RPMI8226 (cell line): ENCODE data around the gene ANKRD11.
"Not testable (repeated sequence)": the region's sequence is repeated elsewhere in the genome, so short reads cannot be mapped to it uniquely, and the experiment has no call there.

Source experiments
- DNase-seq: peaks from one replicate; pipeline ENCODE4 v3.0.0-alpha.2; 2015

The ANKRD11 gene

DNA sequence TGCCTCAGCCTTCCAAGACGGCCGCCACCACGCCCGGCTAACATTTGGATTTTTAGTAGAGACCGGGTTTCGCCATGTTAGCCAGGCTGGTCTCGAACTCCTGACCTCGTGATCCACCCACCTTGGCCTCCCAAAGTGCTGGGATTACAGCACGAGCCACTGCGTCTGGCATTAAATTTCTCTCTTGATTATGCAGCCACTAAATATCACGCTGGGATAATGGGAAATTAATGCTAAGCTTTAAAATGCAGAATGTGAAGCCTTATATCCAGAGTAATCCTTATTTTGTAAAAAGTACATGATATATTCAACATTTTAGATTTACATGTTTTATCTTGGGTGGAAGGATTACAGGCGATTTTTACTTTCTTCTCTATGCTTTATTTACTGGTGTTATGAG is 89.2 kb downstream of the ANKRD11 start:
- no peak for DNase-seq

DNA sequence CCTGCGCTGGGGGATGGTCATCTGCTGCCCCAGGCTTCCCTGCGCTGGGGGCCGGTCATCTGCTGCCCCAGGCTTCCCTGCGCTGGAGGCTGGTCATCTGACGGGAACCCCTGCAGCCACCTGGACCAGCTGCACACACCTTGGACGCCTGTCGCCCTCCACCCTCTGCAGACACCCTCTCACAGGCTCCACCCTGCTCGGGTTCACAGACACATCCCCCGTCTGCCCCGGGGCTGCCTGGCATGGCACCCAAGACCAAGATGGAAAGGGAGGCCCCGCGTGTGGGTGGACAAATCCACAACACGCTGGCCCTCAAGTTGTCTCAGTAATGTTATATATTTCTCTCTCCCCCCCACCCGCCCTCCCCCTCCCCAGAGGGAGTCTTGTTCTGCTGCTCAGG is 89.6 kb downstream of the ANKRD11 start:
- no peak for DNase-seq

DNA sequence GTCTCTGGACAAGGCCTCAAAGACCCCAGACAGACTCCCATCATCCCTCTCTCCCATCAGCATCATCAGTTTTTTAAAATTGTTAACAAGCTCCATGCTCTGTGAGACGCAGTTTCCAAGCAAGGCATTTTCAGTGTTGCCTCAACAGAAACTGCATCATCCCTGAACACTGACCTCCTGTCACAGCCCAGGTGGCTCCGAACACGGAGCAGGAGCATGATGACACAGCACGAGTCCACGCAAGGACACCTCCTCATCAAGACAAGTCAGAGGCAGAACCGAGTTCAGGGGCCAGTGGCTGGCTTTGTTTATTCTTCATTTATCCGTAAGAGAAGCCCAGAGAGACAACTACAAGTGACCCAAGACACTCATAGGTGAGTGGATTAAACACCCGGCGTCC is 91.4 kb downstream of the ANKRD11 start:
- no peak for DNase-seq

DNA sequence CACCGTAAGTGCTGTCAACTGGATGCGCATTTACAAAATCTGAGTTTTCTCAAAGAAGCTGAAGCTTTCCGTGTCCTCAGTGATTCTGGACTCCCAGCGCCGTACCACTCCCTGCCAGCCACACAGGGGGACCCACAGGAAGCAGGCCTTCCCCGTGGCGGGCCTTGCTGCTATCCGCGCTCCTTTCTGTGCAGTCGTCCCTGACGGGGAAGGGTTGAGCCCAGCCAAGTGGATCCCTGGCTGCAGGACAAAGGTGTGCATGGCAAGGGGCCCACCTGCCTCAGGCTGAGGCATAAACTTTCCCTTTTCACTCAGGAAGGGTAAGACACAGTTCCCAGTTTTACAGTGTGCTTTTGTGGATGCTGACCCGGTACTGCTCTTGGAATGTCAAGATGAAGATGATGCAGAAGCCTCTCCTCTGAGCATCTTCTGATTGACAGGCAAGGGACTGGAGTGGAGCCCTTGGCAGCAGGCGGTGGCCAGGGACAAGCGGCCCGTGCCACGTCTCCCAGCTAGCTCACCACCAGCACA is 93.0 kb downstream of the ANKRD11 start:
- DNase-seq = no peak

GRCh38 chr16:89396156-89396555 is 94.2 kb downstream of the ANKRD11 start:
- DNase-seq = no peak

DNA sequence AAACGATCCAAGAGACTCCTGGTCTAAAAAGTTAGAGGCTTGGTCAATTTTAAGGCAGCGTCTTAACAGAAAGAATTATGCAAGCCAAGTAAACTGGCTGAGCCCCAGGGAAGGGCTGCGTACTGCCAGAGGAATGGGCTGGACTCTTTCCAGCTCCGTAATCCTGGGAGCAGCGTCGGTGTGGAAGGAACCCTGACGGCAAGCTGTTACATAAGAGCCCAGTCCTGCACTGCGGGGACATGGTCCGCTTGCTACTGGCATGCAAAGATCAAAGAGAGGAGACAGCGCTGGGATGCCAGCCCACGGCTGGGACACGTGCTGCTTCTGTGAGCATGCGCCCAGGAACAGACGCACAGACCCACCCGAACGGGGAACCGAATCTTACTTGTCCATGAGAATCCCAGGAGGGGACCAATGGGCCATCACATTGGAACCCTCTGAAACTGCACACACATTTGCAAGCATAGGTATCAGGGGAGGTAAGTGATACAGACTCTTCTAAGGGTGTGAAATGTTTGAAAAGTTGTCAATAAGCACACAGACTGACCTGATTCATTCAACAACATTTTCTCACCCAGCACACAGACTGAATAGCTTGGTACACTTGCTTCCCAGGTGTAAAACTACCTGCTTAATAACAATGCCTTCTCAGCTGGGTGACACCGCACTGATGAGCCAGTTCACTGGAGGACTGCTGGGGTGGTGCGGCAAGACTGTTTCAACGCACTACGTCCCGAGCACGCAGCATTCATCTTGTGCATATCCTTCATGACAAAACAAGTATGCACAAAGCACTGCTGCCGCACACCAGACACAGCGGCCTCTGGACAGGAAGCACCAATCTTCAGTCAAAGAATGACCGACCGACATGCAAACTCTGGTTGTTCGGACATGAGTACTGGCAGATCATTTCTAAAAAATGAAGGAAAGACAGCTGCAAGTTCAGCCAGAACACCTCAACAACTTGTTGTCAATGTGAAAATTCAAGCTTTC is 94.9 kb downstream of the ANKRD11 start:
- DNase-seq = no peak

- DNase-seq = no peak
Observed at GRCh38 chr16:89393738-89394406, 96.5 kb downstream of the ANKRD11 start.

GRCh38 chr16:89392881-89393737 is 97.3 kb downstream of the ANKRD11 start:
- no peak for DNase-seq

GRCh38 chr16:89390224-89390583 is 100.2 kb downstream of the ANKRD11 start:
- DNase-seq = not testable (repeated sequence)

DNA sequence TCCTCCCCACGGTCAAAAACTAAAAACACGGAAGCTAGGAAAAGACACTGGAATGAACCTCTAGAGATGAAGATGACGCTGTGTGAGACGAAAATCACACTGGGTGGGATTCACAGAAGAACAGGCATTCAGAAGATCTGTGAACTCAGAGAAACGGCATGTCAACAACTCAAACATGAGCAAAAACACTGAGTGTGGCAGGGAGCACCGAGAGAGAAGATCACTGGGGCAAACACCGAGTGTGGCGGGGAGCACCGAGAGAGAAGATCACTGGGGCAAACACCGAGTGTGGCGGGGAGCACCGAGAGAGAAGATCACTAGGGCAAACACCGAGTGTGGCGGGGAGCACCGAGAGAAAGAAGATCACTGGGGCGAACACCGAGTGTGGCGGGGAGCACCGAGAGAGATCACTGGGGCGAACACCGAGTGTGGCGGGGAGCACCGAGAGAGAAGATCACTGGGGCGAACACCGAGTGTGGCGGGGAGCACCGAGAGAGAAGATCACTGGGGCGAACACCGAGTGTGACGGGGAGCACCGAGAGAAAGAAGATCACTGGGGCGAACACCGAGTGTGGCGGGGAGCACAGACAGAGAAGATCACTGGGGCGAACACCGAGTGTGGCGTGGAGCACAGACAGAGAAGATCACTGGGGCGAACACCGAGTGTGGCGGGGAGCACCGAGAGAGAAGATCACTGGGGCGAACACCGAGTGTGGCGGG is 100.7 kb downstream of the ANKRD11 start:
- not testable (repeated sequence) for DNase-seq

GRCh38 chr16:89388536-89388935 is 101.8 kb downstream of the ANKRD11 start:
- no peak for DNase-seq

GRCh38 chr16:89386306-89387185 is 103.8 kb downstream of the ANKRD11 start:
- DNase-seq = no peak

DNA sequence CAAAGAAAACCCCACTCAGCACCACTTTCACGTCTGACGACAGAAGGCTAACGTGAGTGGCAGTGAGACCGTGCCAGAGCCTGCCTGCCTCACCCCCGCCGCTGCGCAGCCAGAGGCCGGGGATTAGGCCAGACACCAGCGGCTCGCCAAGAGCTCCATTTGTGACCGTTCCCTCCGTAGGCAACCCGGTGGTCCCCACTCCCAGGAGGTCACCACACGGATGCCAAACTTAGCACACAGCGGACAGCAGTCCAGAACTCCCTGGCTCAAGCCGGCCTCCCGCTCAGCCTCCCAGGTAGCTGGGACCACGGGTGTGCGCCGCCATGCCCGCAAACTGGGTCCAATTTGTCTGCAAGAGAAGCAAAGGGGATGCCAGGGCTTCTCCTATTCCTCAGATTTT is 104.6 kb downstream of the ANKRD11 start:
- DNase-seq = no peak

DNA sequence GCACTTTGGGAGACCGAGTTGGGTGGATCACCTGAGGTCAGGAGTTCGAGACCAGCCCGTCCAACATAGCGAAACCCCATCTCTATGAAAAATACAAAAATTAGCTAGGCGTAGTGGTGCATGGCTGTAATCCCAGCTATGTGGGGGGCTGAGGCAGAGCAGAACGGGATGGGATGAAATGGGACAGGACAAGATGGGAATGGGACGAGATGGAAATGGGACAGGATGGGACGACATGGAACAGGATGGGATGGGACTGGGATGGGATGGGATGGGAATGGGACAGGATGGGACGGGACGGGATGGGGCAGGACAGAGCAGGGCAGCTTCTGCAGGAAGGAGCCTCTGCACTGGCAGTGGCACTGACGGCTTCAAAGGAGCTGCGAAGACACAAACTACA is 106.1 kb downstream of the ANKRD11 start:
- DNase-seq = no peak

GRCh38 chr16:89383095-89384003 is 107.0 kb downstream of the ANKRD11 start:
- DNase-seq = no peak

DNA sequence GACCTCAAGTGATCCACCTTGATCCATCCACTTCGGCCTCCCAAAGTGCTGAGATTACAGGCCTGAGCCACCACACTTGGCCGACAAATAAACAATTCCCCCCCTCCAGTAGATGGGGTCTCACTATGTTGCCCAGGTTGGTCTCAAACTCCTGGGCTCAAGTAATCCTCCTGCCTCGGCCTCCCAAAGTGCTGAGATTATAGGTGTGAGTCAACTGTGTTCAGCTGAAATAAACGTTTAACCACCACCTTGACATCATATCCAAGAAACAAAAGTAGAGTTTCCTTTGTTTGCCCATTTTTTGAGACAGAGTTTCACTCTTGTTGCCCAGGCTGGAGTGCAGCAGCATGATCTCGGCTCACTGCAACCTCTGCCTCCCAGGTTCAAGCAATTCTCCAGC is 107.8 kb downstream of the ANKRD11 start:
- not testable (repeated sequence) for DNase-seq

DNA sequence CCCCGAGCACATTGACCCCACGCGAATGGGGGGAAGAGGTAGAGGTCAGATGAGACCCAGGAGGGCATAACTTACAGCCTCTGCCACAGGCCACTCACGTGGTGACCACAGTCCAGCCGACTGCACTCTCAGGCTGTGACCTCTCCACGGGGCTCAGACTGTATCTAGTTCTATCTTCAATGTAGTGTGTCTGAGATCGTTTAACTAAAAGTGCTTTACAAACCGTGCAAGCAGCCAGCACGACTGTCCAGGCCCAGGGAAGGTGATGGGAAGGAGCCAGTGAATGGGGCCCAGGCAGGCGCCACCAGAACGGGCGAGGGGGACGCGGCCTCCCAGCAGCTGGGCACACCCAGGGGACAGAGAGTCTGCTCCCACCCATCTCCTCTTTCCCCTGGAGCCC is 108.6 kb downstream of the ANKRD11 start:
- DNase-seq = no peak

DNA sequence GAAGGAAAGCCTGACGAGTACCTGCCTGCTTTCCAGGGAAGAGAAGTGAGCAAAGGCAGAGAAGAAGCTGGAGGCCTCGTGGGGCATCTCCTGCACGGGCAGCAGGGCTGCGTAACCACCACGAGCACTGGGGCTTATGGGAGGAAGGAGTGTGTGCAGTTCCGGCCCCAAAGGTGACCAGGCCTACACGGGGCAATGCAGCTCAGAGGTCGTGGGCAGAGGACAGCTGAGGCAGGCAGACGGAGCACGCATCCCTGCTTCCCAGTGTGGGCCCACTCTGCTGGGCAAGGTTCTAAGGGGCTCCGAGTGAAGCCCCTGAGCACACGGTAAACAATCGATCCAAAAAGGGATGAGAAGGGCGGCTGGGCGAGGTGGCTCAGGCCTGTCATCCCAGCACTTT is 109.7 kb downstream of the ANKRD11 start:
- DNase-seq = no peak

DNA sequence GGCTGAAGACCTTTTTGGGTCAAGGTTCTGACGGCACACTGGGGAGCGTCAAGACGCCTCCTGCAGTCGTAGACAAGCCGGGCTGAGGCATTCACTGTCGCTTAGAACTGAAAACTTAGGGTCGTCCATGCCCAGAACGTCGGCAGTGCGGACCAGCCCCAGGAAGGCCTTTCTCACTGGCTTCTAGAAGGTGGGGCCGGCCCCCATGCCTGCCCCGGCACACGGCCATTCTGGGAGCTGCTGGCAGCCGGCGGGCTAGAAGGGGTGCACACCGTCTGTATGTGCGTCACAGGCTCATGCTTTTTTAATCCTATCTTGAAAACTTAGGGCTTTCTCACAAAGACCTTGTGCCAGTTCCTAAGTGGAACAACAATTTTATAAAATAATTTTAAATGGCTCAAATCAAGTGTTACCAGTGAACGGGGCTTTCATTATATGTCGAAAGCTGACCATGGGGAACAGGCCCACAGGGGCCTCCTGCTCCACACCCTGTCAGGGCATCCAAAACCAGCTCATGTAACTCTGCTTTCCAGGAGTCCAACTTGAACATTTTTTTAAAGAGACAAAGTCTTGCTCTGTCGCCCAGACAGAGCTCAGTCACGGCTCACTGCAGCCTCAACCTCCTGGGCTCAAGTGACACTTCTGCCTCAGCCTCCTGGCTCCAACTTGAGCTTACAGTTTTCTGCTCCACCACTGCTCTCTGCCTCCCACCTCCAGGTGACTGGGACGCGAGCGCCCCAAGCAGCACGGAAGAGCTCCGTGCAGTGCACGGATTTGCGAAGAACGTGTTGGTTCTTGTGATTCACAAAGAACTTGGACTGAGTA is 111.2 kb downstream of the ANKRD11 start:
- no peak for DNase-seq
